Amygdala (tissue), 56 donors: ENCODE measurements around the gene ABCB6.
A peak's percentile ranks its signal among the peaks of the same experiment; 100 is the strongest.

Experiments used
- DNase-seq, 56 donors: peaks; one replicate each; lab custom pipeline; 2025; lab: John Stamatoyannopoulos, UW

ABCB6 gene

GRCh38 chr2:219246559-219246958 lies 27.8 kb upstream of the ABCB6 start:
- DNase-seq, result no peak

GRCh38 chr2:219245899-219246230 lies 27.1 kb upstream of the ABCB6 start:
- DNase-seq, result no peak

GRCh38 chr2:219245148-219245898 lies 26.6 kb upstream of the ABCB6 start, which contains the start of the genes GLB1L and STK16:
Gene GLB1L (minus strand): TSS chr2:219245444. CDS start chr2:219243573, 1,871 bp downstream.
Gene STK16 (plus strand): TSS chr2:219245479. CDS start chr2:219246000, 521 bp downstream.
- peak; percentile 61 to 96 (median 85) for DNase-seq

- DNase-seq, result no peak
These were observed 26.0 kb upstream of the ABCB6 start for GRCh38 chr2:219244789-219245147.

- no peak for DNase-seq
These were observed 24.6 kb upstream of the ABCB6 start for GRCh38 chr2:219243291-219243761.

GRCh38 chr2:219234331-219234730 lies 15.6 kb upstream of the ABCB6 start:
- no peak for DNase-seq

GRCh38 chr2:219230059-219230540 lies 11.3 kb upstream of the ABCB6 start:
- DNase-seq, result peak in 3 of 56 donors; percentile 17 to 52 (median 51)

- DNase-seq, result peak; percentile 53 to 99 (median 98)
These were observed 10.7 kb upstream of the ABCB6 start, which contains the start of the genes ANKZF1 and ATG9A for GRCh38 chr2:219229305-219230058. Gene ANKZF1 (plus strand): TSS chr2:219229806. CDS start chr2:219230258, 452 bp downstream. Gene ATG9A (minus strand): TSS chr2:219229636. CDS start chr2:219228024, 1,612 bp downstream.

GRCh38 chr2:219228911-219229304 lies 10.2 kb upstream of the ABCB6 start:
- DNase-seq, result peak in 1 of 56 donors; percentile 44

- peak in 1 of 56 donors; percentile 45 for DNase-seq
These were observed 9.5 kb upstream of the ABCB6 start for GRCh38 chr2:219228041-219228910.

GRCh38 chr2:219225350-219225749 lies 6.6 kb upstream of the ABCB6 start:
- no peak for DNase-seq

- no peak for DNase-seq
These were observed 5.3 kb upstream of the ABCB6 start for GRCh38 chr2:219223831-219224610.

GRCh38 chr2:219221957-219222518 lies 3.3 kb upstream of the ABCB6 start:
- DNase-seq, result peak in 1 of 56 donors; percentile 2

- DNase-seq, result no peak
These were observed 2.1 kb upstream of the ABCB6 start for GRCh38 chr2:219220652-219221402.

- DNase-seq, result no peak
These were observed 1.2 kb upstream of the ABCB6 start for GRCh38 chr2:219219784-219220532.

GRCh38 chr2:219218217-219218731 lies 484 bp downstream of the ABCB6 start:
- DNase-seq, result peak in 49 of 56 donors; percentile 26 to 87 (median 67)

GRCh38 chr2:219216535-219216915 lies 2.2 kb downstream of the ABCB6 start:
- DNase-seq, result no peak
